H4 (cell line): Measurements from ENCODE around the gene TRDMT1. TPM values are rescaled to one million over a fixed set of nuclear protein-coding genes. Genes with fewer than 3 reads are reported as not detected.

Experiments used
- DNase-seq: peaks from one replicate; pipeline ENCODE4 v3.0.0-alpha.2; 2015; ENCODE audit warnings: low spot score
- total RNA-seq: library from RNA; depleted of rRNA; stranded (reverse); fragments of >200 nt; shearing (Covaris generic); gene quantifications from 2 replicates; pipeline ENCODE4 v1.2.3, GENCODE V29; 2014

TRDMT1 gene
- total RNA-seq, 1 experiment from 2014 or later, result 6.1 TPM

- no peak for DNase-seq
Measured at GRCh38 chr10:17134282-17134681, 67.2 kb downstream of the TRDMT1 start.

- no peak for DNase-seq
Measured at GRCh38 chr10:17129741-17130140, 71.7 kb downstream of the TRDMT1 start, which contains the start of gene CUBN. Gene CUBN, minus strand, starts transcription at chr10:17129811. Its CDS starts 46 bp downstream, at chr10:17129765.

- DNase-seq, result no peak
Measured at GRCh38 chr10:17128261-17128660, 73.2 kb downstream of the TRDMT1 start.

- DNase-seq, result no peak
Measured at GRCh38 chr10:17126327-17126726, 75.1 kb downstream of the TRDMT1 start.

DNA sequence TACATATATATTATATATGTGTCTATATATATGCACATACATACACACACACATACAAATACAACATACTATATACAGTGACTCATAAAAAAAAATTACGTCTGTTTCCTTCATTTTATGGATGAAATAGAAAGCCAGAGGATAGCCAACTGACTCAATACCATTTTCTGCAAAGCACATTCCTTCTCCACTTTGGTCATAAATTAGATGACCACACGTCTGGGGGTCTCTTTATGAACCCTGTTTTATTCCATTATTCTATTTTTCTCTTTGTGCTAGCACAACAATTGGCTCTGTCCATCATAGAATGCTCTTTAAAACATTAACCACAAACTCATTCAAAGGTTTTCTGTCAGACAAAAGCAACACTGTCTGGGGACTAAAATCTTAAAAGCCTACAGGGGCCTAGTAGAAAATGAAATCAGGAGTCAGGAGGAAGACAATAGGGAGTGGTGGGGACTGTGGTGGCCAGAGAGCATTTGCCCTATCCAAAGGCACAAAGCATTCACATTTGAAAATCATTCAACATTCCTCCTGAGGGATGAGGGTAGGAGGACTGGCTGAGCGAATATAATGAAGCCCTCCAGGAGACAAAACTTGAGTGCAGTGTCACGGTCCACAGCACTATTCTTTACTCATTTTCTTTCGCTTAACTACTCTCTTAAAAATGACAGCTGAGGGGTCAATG lies 76.1 kb downstream of the TRDMT1 start:
- DNase-seq, result no peak

DNA sequence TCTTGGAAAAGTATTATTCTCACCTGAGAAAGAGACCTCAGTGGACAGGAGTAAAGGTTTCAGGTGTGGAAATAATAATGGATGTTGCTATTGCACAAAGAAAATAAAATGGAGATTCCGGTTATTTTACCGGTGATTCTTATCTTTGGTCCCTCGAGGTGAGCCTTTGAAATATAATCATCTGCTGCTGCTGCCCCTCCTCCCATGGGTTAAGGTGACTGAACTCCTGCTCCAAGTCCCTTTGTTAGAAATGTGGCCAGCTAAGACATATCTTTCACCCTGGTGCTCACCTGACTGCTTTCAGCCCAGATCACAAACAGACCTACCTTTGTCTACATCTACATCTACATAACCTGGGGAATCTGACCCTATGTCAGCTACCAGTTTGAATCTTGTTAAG lies 77.5 kb downstream of the TRDMT1 start:
- DNase-seq, result no peak

DNA sequence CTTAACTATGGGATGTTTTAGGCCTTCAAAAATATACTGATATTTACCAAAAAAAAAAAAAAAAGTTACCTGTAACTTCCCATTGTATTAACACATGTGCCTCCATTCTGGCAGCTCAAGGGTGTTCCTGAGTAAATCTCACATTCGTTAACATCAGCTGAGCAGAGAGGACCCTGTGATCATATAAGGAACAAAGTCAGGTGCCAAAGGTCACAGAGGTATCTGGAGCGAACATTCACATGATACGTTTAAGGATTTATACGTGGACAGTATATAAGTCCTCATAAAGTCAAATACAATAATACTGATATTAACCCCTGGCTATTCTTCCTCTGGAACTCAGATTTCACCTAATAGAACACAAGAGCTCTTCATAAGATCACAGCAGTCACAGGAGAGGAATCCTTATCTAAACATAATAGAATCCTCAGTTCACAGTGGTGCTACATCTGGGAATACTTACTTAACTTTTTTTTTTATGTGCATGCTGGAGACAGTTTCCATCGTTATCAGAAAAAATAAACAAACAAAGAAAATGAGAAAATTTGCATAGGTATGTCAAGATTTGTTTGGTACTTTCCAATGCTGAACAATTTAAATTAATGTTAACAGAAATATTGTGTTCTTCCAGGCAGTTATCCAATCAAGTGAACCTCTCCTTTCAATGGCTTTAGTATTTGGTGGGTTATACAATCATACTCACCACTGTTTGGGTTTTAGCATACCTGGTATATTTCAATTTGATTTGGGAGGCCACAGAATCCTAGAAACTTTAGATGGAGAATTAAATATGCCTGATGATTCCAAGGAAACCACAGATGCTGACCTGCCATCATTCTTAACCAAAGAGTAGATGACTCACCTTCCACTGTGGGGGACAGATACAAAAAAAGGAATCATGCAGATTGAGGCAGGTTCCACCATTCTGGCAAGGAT lies 78.5 kb downstream of the TRDMT1 start:
- DNase-seq, result peak; percentile 19

GRCh38 chr10:17122052-17122451 lies 79.4 kb downstream of the TRDMT1 start:
- no peak for DNase-seq

GRCh38 chr10:17120694-17121093 lies 80.8 kb downstream of the TRDMT1 start:
- no peak for DNase-seq

GRCh38 chr10:17119845-17120244 lies 81.6 kb downstream of the TRDMT1 start:
- DNase-seq, result no peak

- DNase-seq, result no peak
Measured at GRCh38 chr10:17116193-17116592, 85.3 kb downstream of the TRDMT1 start.

DNA sequence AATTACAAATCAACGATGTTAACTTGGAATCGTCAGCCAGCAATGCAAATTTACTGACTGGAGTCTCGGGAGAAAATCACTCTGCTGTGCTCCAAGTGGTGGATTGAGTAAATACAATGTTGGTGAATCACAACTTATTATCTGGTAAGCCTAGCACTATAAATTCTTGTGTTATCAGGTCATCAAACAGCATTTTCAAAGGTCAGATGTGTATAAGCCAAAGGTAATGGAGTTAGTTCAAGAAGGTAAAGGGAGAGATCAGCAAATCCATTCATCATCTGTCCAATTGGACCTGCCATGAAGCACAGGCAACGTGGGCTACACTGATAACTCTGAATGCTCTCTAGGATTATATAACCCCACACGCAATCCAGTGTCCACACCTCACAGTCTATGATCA lies 85.8 kb downstream of the TRDMT1 start:
- DNase-seq, result peak; percentile 13

DNA sequence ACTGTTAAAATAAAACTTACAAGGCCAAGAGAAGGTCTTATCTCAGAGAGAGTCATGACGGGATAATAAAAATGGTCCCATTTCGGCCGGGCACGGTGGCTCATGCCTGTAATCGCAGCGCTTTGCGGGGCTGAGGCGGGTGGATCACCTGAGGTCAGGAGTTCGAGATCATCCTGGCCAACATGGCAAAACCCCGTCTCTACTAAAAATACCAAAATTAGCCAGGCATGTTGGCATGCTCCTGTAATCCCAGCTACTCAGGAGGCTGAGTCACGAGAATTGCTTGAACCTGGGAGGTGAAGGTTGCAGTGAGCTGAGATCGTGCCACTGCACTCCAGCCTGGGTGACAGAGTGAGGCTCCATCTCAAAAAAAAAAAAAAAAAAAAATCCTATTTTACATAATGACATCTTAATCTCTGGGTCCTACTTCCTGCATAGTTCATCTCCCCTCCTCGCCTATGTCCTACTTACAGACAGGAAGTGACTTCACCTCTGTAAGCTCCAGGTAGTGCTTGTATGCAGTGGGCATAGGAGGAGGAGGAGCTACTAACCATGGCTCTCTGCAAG lies 86.5 kb downstream of the TRDMT1 start:
- DNase-seq, result peak; percentile 46

GRCh38 chr10:17113889-17114540 lies 87.5 kb downstream of the TRDMT1 start:
- no peak for DNase-seq

DNA sequence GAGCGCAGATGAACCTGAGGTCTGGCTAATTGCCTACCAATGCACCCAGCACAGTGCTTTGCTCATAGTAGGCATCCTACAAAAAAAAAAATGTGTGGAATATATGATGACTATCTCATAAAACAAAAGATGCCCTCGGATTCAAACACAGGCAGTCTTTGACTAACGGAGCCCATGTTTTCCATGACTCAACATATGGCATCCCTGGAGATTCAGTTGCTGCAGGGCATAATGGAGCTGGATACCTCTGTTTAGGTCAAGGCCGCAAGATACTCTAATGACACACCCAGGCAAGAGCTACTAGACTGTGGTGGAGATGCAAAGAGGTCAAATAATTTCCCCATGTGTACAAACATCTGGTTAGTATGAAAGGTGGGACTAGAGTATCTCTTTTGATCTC lies 88.1 kb downstream of the TRDMT1 start:
- peak; percentile 60 for DNase-seq

DNA sequence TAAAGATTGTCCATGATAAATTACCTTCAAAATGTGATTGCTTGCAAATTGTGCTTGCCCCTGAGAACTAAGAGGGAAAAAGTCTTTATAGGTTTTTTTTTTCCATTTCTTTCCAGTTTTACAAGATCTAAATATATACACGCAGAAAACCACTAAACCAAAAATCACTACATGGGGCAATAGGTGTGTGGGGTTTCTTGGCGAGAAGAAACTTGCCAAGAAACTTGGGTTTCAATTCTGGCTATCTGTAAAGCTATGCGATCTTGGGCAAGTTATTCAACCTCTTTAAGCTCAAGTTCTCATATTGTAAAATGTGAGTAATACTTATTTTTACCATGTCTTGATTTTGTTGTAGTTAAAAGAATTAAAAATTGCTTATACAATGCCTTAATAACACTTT lies 88.9 kb downstream of the TRDMT1 start:
- peak; percentile 51 for DNase-seq

GRCh38 chr10:17109475-17110207 lies 91.8 kb downstream of the TRDMT1 start:
- DNase-seq, result peak; percentile 35

DNA sequence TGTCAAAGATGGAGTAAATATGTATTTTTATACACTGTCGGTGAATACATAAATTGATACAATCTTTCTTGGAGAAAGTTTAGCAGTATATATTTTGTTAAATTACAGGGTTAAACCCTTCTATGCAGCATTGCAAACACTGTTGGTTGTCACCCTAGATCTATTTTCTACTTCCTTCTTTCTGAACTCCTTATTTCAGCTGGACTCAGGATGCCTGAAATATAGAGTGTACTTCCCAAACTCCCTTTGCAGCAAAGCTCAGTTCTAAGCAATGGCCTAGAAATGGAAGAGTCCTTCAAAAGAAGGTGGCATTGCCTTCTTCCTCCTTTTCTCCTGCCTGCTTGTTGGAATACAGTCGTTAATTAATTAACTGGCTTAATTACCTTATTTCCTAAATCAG lies 92.4 kb downstream of the TRDMT1 start:
- DNase-seq, result no peak

- no peak for DNase-seq
Measured at GRCh38 chr10:17106991-17107390, 94.5 kb downstream of the TRDMT1 start.

- no peak for DNase-seq
Measured at GRCh38 chr10:17101910-17102266, 99.6 kb downstream of the TRDMT1 start.

DNA sequence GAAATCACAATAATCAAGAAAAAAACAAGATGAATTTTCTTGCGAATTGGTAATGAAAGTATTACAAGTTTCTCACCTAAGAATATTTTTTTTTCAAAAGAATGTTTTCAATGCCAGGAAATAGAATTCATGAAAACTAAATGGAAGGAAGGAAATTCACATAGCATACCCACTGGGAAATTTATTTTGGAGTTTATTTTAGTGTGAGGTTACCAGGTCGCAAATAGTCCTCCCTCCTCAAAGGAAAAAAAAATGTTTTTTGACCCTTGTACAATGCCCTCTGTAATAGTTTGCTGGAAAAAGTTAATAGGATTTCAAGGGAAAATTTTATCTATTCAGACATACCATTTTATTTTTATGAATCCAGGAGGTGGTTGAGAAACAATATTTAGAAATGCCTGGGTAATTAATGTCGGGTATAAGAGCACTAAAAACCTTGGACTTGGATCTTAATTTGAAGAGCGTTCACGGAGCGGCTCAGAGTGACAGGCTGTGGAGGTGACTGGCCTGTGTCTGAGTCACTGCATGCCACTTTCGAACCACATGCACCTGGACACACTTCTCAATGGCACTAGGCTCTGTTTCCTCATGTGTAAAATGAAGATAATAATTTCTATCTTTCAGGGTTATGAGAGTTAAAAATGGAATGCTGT lies 100.1 kb downstream of the TRDMT1 start:
- DNase-seq, result no peak
